ENCODE measurements around the gene IRF8. TPM values are rescaled to one million over a fixed set of nuclear protein-coding genes. Genes with fewer than 3 reads are reported as not detected.

IRF8 gene
- polyA plus RNA-seq, 1 donor, result 35.4 TPM

DNA sequence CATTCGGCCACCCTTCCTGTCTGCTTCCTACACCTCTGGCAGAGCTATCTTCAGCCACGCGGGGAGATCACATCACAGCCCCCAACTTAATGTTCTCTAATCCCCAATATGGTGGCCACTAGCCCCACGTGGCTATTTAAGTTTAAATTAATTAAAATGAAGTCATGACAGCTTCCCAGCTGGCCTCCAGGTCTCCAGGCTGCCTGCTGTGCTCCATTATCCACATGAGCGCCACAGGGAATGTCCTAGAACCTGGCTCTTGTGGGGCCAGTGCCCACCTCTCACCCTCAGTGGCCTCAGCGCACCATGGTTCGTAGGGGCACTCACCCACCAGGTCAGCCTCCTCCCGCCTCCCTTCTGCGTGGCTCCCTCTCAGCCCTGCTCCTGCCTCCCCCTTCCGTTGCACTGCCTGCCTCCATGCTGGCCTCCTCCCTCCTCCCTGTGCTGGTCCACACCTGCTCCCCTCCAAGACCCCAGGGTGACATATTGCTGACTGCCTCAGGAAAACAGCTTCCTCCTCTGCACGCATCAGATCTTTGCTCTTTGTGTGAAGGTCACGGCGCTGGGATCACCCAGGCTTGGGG, 47.7 kb downstream of the IRF8 start:
- WGBS (ENCODE audit: insufficient coverage, low lambda C conversion rate), result no CpG with 5 or more reads among the region's 13 CpGs
- no peaks in the 10 kb centered on the region for H3K36me3 ChIP-seq (ENCODE audit: control insufficient read depth, insufficient read depth, low read length)
- no peaks in the 10 kb centered on the region for H3K4me1 ChIP-seq (ENCODE audit: control insufficient read depth, insufficient read depth, low read length)
- no peaks in the 10 kb centered on the region for H3K9me3 ChIP-seq (ENCODE audit: control insufficient read depth, low read depth, low read length)
- no peaks in the 10 kb centered on the region for H3K27me3 ChIP-seq (ENCODE audit: control insufficient read depth, insufficient read depth, low read length)
- no peak overlapping the region for H3K4me3 ChIP-seq (ENCODE audit: low read length)
- no peak for DNase-seq
- no peak overlapping the region for H3K27ac ChIP-seq (ENCODE audit: low read length)

DNA sequence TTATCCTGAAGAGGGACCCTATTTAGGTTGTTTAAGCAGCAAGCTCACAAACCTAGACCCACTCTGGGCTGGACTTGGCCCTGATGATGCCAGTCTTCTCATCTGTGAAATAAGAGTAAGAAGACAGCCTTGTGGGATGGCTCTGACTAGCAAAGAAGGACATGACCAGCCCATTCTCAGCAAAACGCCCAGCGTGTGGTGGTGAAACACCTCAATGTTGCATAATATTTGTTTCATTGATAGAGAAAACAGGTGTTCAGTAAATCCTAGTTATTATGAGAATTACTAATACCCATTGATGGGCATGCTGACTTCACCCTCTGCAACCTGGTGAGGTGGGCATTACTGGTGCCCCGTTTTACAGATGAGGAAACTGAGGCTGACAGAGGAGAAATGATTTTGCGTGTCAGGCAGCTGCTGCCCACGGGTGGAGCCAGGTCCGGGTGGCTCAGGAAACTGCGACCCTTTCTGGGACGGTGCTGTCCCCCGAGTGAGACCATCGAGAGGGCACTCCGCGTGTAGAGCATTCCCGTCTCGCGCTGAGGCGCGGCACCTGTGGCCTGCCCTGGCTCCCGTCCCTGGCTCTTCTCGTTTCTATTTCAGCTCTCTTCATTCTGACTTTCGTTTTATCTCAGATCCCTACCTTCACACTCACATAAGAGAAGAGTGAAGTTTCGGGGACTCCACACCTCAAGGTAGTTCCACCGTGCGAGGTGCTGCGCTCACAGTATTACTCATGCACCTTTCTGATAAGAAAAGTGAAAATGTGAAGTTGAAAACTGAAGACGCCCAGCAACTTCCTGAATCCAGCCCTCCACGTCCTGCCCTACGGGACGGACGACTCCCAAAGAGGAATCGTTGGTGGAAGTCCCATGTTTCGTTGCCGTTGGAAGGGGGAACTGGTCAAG, 48.5 kb downstream of the IRF8 start:
- Histone ChIP-seq H3K36me3 (ENCODE audit: control insufficient read depth, insufficient read depth, low read length) (no peaks in the 10 kb centered on the region), H3K4me3 (ENCODE audit: low read length) (no peak overlapping the region), H3K9me3 (ENCODE audit: control insufficient read depth, low read depth, low read length) (no peaks in the 10 kb centered on the region), H3K27ac (ENCODE audit: low read length) (no peak overlapping the region), H3K4me1 (ENCODE audit: control insufficient read depth, insufficient read depth, low read length) (no peaks in the 10 kb centered on the region), H3K27me3 (ENCODE audit: control insufficient read depth, insufficient read depth, low read length) (no peaks in the 10 kb centered on the region)
- no peak for DNase-seq
- WGBS (ENCODE audit: insufficient coverage, low lambda C conversion rate), result no CpG with 5 or more reads among the region's 32 CpGs

DNA sequence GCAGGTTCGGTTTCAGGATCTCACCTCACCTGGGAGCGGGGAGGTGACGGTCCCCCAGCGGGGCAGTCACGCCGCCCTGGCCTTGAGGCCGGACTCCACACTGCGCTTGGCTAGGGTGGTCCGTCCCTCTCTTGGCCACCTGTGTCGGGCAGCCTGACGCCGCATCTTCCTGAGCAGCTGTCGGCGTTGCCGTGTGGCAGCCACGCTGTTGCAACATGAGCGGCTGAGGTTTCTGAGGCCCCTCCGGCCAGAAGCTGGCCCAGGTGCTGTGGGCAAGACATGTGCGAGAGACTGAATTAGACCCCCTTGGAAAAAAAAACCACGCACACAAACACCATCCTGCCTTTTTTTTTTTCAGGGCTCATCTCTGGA, 49.2 kb downstream of the IRF8 start:
- H3K9me3 ChIP-seq (ENCODE audit: control insufficient read depth, low read depth, low read length), result no peaks in the 10 kb centered on the region
- no peaks in the 10 kb centered on the region for H3K4me1 ChIP-seq (ENCODE audit: control insufficient read depth, insufficient read depth, low read length)
- H3K4me3 ChIP-seq (ENCODE audit: low read length), result no peak overlapping the region
- WGBS (ENCODE audit: insufficient coverage, low lambda C conversion rate), result no CpG with 5 or more reads among the region's 20 CpGs
- H3K36me3 ChIP-seq (ENCODE audit: control insufficient read depth, insufficient read depth, low read length), result no peaks in the 10 kb centered on the region
- no peak for DNase-seq
- no peaks in the 10 kb centered on the region for H3K27me3 ChIP-seq (ENCODE audit: control insufficient read depth, insufficient read depth, low read length)
- no peak overlapping the region for H3K27ac ChIP-seq (ENCODE audit: low read length)

DNA sequence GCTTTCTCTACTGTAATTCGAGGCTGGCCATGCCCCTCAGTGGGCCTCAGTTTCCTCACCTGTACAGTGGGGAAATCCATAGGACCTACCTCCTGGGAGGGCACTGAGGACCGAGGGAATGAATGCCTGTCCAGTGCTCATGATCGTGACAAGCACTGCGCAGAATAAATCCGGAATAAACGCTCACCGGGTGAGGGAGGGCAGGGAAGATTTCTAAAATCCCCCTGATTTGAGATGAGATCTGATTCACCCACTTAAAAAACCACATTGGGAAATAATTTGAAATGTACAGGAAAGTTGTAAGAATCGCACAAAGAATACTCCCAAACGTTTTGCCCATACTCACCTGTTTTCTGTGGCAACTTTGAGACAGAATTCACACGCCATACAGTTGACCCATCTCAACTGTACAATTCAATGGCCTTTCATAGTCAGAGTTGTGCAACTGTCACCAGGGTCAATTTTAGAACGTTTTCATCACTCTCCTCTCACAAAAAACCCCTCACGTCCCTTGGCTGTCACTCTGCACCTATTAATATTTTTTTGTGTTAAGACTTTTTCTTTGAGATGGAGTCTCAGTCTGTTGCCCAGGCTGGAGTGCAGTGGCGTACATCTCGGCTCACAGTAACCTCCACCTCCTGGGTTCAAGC, 49.8 kb downstream of the IRF8 start:
- no peak overlapping the region for H3K27ac ChIP-seq (ENCODE audit: low read length)

DNA sequence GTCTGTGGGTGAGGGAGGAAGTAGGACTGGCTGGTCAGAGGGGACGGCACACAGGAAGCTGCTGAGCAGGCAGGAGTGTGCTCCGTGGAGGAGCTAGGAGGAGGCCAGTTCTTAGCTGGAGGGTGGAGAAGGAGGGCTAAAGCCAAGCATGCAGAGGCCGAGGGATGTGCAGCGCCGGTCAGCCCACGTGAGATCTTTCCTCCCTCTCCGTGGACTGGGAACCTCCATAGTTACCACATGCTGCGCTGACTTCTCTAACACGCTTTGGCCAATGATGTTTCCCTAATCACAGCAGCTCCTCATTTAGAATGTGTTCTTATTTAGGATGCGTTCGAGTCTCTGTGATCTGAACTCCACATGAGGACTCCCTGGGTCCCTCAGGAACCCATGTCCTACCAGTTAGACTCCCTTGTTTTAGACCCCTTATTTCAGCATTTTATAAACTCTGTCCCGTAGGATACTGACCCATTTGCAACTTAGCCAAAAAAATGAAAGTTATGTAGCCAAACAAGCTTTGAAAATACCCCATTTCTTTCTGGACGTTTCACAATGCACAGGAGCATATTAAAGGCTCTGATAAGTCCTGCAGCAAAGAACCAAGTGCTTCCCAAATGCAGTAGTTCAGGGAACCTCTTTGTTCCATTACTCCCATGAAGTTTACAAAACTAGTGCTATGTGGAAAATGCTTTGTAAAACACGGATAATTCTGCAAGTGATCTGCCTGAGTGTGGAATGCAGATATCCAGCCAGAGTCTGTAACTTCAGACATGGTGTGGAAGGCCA, 51.4 kb downstream of the IRF8 start:
- Histone ChIP-seq H3K4me1 (ENCODE audit: control insufficient read depth, insufficient read depth, low read length) (no peaks in the 10 kb centered on the region), H3K4me3 (ENCODE audit: low read length) (no peak overlapping the region), H3K27me3 (ENCODE audit: control insufficient read depth, insufficient read depth, low read length) (no peaks in the 10 kb centered on the region), H3K27ac (ENCODE audit: low read length) (no peak overlapping the region), H3K9me3 (ENCODE audit: control insufficient read depth, low read depth, low read length) (no peaks in the 10 kb centered on the region), H3K36me3 (ENCODE audit: control insufficient read depth, insufficient read depth, low read length) (no peaks in the 10 kb centered on the region)
- WGBS (ENCODE audit: insufficient coverage, low lambda C conversion rate), result no CpG with 5 or more reads among the region's 14 CpGs
- no peak for DNase-seq

More for the DNA sequence above, 49.8 kb downstream of the IRF8 start:
- WGBS (ENCODE audit: insufficient coverage, low lambda C conversion rate), result 50% methylated on average over 1 of the region's 14 CpGs
- DNase-seq, result no peak
- no peaks in the 10 kb centered on the region for H3K27me3 ChIP-seq (ENCODE audit: control insufficient read depth, insufficient read depth, low read length)
- no peak overlapping the region for H3K4me3 ChIP-seq (ENCODE audit: low read length)
- H3K4me1 ChIP-seq (ENCODE audit: control insufficient read depth, insufficient read depth, low read length), result no peaks in the 10 kb centered on the region
- no peaks in the 10 kb centered on the region for H3K36me3 ChIP-seq (ENCODE audit: control insufficient read depth, insufficient read depth, low read length)
- no peaks in the 10 kb centered on the region for H3K9me3 ChIP-seq (ENCODE audit: control insufficient read depth, low read depth, low read length)

DNA sequence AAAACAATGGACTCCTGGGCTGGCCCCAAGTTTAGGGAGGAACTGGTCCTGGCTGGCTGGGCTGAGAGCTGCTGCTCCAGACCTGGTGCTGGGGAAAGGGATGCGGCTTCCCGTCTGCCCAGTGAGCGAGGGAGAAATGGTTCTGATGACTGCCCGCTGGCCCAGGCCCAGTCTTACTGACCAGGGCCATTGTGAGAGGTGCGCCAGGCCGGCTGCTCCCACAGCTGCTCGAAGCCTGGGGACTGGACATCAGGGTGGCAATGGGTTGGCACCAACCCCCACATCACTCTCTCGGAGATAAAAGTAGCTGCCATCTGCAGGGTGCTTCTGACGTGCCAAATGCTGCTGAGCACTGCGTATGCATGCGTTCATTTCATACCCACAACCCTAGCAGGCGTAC, 53.2 kb downstream of the IRF8 start:
- H3K9me3 ChIP-seq (ENCODE audit: control insufficient read depth, low read depth, low read length), result no peaks in the 10 kb centered on the region
- no peak overlapping the region for H3K27ac ChIP-seq (ENCODE audit: low read length)
- WGBS (ENCODE audit: insufficient coverage, low lambda C conversion rate), result no CpG with 5 or more reads among the region's 12 CpGs
- H3K36me3 ChIP-seq (ENCODE audit: control insufficient read depth, insufficient read depth, low read length), result no peaks in the 10 kb centered on the region
- no peaks in the 10 kb centered on the region for H3K27me3 ChIP-seq (ENCODE audit: control insufficient read depth, insufficient read depth, low read length)
- H3K4me3 ChIP-seq (ENCODE audit: low read length), result no peak overlapping the region
- DNase-seq, result no peak
- H3K4me1 ChIP-seq (ENCODE audit: control insufficient read depth, insufficient read depth, low read length), result no peaks in the 10 kb centered on the region

DNA sequence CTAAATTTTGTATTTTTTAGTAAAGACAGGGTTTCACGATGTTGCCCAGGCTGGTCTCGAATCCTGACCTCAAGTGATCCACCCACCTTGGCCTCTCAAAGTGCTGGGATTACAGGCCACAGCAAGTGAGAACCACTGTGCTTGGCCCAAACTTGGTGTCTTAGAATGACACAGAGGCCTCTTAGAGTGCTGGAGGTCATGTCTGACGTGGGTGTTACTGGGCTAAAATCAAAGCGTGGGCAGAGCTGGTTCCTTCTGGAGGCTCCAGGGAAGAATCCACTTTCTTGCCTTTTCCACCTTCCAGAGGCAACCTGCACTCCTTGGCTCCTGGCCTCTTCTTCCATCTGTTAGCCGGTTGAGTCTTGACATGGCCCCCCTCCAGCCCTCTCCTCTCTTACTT, 53.8 kb downstream of the IRF8 start:
- Histone ChIP-seq H3K27ac (ENCODE audit: low read length) (no peak overlapping the region), H3K9me3 (ENCODE audit: control insufficient read depth, low read depth, low read length) (no peaks in the 10 kb centered on the region), H3K27me3 (ENCODE audit: control insufficient read depth, insufficient read depth, low read length) (no peaks in the 10 kb centered on the region), H3K36me3 (ENCODE audit: control insufficient read depth, insufficient read depth, low read length) (no peaks in the 10 kb centered on the region), H3K4me1 (ENCODE audit: control insufficient read depth, insufficient read depth, low read length) (no peaks in the 10 kb centered on the region), H3K4me3 (ENCODE audit: low read length) (no peak overlapping the region)
- DNase-seq, result no peak
- 100% methylated on average over 1 of the region's 5 CpGs for WGBS (ENCODE audit: insufficient coverage, low lambda C conversion rate)

DNA sequence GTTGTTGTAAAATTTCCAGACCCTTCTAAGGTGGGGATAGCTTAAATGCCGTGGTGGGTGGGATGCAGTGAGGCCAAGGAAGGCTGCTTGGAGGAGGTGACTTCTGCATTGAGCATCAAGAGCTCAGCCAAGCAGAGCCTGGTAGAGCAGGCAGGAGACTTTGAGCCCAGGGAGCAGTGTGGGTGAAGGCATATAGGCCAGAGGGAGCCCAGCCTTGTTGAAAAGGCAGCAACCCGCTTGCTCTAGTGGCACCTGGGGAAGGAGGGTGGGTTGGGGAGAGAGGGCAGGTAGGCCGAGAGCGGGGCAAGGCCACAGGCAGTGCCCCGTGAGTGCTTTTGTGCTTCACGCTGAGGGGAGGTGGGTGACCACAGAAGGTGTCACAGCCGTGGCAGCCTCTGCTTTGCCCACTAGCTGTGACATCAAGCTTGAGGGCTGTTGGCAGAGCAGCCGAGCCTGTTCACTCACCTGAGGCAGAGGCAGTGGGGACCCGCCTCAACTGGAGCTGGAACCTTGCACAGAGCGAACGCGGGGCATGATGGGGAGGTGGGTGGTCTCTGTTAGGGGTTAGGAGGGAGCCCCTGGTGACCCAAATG, 56.1 kb downstream of the IRF8 start:
- DNase-seq, result no peak
- Histone ChIP-seq H3K27ac (ENCODE audit: low read length) (no peak overlapping the region), H3K9me3 (ENCODE audit: control insufficient read depth, low read depth, low read length) (no peaks in the 10 kb centered on the region), H3K36me3 (ENCODE audit: control insufficient read depth, insufficient read depth, low read length) (no peaks in the 10 kb centered on the region), H3K27me3 (ENCODE audit: control insufficient read depth, insufficient read depth, low read length) (no peaks in the 10 kb centered on the region), H3K4me1 (ENCODE audit: control insufficient read depth, insufficient read depth, low read length) (peaks cover 2% of the 10 kb centered on the region), H3K4me3 (ENCODE audit: low read length) (no peak overlapping the region)
- no CpG with 5 or more reads among the region's 12 CpGs for WGBS (ENCODE audit: insufficient coverage, low lambda C conversion rate)

DNA sequence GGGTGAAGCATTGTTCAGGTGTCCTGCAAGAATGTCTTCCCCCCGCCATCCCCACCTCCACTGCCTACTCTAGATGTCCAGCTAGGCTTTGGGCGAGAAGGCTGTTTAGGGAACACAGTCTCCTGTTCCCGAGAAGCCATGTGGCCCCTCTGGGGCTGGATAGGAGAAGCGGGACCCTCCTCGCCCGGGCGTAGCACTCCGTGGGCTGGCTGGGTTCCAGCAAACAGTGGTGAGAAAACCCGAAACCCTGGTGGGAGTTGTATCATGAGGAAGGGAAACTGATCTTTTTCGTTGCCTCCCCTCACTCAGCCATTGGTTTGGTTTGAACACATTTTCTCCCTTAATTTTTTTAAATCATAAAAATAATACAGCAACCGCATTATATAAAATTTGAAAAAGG, 56.6 kb downstream of the IRF8 start:
- H3K27me3 ChIP-seq (ENCODE audit: control insufficient read depth, insufficient read depth, low read length), result no peaks in the 10 kb centered on the region
- peaks cover 3% of the 10 kb centered on the region for H3K4me1 ChIP-seq (ENCODE audit: control insufficient read depth, insufficient read depth, low read length)
- DNase-seq, result no peak
- 100% methylated on average over 2 of the region's 11 CpGs for WGBS (ENCODE audit: insufficient coverage, low lambda C conversion rate)
- H3K4me3 ChIP-seq (ENCODE audit: low read length), result no peak overlapping the region
- H3K27ac ChIP-seq (ENCODE audit: low read length), result no peak overlapping the region
- no peaks in the 10 kb centered on the region for H3K9me3 ChIP-seq (ENCODE audit: control insufficient read depth, low read depth, low read length)
- H3K36me3 ChIP-seq (ENCODE audit: control insufficient read depth, insufficient read depth, low read length), result no peaks in the 10 kb centered on the region

DNA sequence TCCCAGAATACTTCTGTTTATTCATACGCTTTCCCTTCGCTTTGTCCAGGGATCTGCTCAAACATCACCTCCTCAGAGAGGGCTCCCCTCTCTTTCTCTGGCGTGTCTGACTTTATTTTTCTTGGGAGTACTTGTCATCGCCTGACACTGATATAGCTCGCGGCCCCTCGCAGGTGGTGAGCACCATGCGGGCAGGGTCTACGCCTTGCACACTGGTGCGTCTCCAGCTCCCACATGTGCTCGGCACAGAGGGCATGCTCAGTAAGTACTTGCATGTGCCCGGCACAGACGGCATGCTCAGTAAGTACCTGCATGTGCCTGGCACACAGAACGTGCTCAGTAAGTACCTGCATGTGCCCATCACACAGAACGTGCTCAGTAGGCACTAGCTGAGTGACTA, 57.5 kb downstream of the IRF8 start:
- Histone ChIP-seq H3K36me3 (ENCODE audit: control insufficient read depth, insufficient read depth, low read length) (no peaks in the 10 kb centered on the region), H3K4me1 (ENCODE audit: control insufficient read depth, insufficient read depth, low read length) (peaks cover 3% of the 10 kb centered on the region), H3K27me3 (ENCODE audit: control insufficient read depth, insufficient read depth, low read length) (no peaks in the 10 kb centered on the region), H3K4me3 (ENCODE audit: low read length) (no peak overlapping the region), H3K27ac (ENCODE audit: low read length) (no peak overlapping the region), H3K9me3 (ENCODE audit: control insufficient read depth, low read depth, low read length) (no peaks in the 10 kb centered on the region)
- no CpG with 5 or more reads among the region's 15 CpGs for WGBS (ENCODE audit: insufficient coverage, low lambda C conversion rate)
- DNase-seq, result no peak
